ENCODE data around the gene WFIKKN1.

WFIKKN1 gene

DNA sequence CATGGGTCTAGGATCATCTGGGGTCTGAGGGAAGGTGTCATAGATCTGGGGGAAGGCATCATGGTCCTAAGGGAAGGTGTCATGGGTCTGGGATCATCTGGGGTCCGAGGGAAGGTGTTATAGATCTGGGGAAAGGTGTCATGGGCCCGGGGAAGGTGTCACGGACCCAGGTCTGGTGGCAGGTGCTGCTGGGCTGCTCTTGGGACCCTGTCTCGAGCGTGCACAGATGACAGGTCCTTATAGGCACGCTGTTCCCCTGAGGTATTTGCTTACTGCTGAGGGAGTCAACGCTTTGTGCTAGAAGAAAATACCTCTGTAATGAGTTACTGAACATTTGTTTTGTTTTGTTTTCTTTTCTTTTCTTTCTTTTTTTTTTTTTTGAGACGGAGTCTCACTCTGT lies 39.6 kb upstream of the WFIKKN1 start (continued):
- TF ChIP-seq, protein P1, sequence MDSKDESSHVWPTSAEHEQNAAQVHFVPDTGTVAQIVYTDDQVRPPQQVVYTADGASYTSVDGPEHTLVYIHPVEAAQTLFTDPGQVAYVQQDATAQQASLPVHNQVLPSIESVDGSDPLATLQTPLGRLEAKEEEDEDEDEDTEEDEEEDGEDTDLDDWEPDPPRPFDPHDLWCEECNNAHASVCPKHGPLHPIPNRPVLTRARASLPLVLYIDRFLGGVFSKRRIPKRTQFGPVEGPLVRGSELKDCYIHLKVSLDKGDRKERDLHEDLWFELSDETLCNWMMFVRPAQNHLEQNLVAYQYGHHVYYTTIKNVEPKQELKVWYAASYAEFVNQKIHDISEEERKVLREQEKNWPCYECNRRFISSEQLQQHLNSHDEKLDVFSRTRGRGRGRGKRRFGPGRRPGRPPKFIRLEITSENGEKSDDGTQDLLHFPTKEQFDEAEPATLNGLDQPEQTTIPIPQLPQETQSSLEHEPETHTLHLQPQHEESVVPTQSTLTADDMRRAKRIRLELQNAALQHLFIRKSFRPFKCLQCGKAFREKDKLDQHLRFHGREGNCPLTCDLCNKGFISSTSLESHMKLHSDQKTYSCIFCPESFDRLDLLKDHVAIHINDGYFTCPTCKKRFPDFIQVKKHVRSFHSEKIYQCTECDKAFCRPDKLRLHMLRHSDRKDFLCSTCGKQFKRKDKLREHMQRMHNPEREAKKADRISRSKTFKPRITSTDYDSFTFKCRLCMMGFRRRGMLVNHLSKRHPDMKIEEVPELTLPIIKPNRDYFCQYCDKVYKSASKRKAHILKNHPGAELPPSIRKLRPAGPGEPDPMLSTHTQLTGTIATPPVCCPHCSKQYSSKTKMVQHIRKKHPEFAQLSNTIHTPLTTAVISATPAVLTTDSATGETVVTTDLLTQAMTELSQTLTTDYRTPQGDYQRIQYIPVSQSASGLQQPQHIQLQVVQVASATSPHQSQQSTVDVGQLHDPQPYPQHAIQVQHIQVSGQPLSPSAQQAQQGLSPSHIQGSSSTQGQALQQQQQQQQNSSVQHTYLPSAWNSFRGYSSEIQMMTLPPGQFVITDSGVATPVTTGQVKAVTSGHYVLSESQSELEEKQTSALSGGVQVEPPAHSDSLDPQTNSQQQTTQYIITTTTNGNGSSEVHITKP (tag by site-specific recombination; IDR thresholded peaks at IDR 0.05): no peak
- no peak for TF ChIP-seq GLI4 (tag by site-specific recombination; IDR thresholded peaks at IDR 0.05)
- TF ChIP-seq ZNF248 (tag by site-specific recombination; IDR thresholded peaks at IDR 0.05): no peak
- TF ChIP-seq, protein P2, sequence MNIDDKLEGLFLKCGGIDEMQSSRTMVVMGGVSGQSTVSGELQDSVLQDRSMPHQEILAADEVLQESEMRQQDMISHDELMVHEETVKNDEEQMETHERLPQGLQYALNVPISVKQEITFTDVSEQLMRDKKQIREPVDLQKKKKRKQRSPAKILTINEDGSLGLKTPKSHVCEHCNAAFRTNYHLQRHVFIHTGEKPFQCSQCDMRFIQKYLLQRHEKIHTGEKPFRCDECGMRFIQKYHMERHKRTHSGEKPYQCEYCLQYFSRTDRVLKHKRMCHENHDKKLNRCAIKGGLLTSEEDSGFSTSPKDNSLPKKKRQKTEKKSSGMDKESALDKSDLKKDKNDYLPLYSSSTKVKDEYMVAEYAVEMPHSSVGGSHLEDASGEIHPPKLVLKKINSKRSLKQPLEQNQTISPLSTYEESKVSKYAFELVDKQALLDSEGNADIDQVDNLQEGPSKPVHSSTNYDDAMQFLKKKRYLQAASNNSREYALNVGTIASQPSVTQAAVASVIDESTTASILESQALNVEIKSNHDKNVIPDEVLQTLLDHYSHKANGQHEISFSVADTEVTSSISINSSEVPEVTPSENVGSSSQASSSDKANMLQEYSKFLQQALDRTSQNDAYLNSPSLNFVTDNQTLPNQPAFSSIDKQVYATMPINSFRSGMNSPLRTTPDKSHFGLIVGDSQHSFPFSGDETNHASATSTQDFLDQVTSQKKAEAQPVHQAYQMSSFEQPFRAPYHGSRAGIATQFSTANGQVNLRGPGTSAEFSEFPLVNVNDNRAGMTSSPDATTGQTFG (tag by site-specific recombination; IDR thresholded peaks at IDR 0.05; ENCODE audit: borderline replicate concordance): no peak
- no peak for TF ChIP-seq ZIC2 (tag by site-specific recombination; IDR thresholded peaks at IDR 0.05)
- TF ChIP-seq, protein P3, sequence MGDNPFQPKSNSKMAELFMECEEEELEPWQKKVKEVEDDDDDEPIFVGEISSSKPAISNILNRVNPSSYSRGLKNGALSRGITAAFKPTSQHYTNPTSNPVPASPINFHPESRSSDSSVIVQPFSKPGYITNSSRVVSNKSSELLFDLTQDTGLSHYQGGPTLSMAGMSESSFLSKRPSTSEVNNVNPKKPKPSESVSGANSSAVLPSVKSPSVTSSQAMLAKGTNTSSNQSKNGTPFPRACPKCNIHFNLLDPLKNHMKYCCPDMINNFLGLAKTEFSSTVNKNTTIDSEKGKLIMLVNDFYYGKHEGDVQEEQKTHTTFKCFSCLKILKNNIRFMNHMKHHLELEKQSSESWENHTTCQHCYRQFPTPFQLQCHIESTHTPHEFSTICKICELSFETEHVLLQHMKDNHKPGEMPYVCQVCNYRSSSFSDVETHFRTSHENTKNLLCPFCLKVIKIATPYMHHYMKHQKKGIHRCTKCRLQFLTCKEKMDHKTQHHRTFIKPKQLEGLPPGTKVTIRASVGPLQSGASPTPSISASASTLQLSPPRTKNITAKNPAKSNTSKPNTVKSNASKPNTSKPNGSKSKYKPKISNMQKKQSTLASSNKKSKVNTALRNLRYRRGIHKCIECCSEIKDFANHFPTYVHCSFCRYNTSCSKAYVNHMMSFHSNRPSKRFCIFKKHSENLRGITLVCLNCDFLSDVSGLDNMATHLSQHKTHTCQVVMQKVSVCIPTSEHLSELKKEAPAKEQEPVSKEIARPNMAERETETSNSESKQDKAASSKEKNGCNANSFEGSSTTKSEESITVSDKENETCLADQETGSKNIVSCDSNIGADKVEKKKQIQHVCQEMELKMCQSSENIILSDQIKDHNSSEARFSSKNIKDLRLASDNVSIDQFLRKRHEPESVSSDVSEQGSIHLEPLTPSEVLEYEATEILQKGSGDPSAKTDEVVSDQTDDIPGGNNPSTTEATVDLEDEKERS (tag by site-specific recombination; IDR thresholded peaks at IDR 0.05): no peak
- no peak for TF ChIP-seq ZNF335 (tag by site-specific recombination; conservative IDR thresholded peaks at IDR 0.05)
- no peak for TF ChIP-seq HOXD13 (CRISPR knock-in tag; IDR thresholded peaks at IDR 0.05; ENCODE audit: borderline replicate concordance)
- TF ChIP-seq, protein P4, sequence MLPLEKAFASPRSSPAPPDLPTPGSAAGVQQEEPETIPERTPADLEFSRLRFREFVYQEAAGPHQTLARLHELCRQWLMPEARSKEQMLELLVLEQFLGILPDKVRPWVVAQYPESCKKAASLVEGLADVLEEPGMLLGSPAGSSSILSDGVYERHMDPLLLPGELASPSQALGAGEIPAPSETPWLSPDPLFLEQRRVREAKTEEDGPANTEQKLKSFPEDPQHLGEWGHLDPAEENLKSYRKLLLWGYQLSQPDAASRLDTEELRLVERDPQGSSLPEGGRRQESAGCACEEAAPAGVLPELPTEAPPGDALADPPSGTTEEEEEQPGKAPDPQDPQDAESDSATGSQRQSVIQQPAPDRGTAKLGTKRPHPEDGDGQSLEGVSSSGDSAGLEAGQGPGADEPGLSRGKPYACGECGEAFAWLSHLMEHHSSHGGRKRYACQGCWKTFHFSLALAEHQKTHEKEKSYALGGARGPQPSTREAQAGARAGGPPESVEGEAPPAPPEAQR (tag by site-specific recombination; IDR thresholded peaks at IDR 0.05): no peak

DNA sequence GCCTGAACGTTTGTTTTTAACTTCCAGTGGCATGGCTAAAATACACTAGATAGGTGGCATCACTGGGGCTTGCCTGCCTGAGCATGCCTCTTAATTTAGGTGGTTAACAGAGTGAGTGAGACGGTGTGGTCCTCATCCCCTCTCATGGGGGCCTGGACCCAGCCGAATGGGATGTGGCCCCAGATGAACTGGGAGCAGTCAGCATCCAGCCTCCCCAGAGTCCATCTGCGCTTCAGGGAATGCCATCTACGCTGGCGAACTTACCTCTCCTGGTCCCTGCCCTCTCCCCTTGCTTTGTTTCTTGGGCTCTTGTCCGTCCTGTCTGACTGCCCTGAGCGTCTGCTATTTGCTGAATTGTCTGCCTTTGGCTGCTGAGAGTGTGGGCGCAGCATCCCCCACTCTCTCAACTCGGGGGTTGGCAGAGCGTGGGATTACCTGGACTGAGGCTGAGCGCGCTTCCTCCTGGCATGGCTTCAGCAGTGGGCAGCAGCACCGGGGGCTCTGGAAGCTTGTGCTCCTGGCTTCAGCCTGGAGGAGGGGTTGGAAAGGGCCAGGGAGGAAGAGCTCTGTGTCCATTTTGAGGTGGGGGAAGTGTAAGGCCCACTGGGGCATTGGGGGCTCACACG lies 38.8 kb upstream of the WFIKKN1 start:
- Histone ChIP-seq H3K36me3 (ENCODE audit: control insufficient read depth in 2 of 2, insufficient read depth in 1 of 2, low read length in 2 of 2) (peaks cover 0 to 8% of the 10 kb centered on the region in 2 experiments; a peak in 1 of 3 replicates), H3K27ac (ENCODE audit: extremely low read depth, low read depth, low read length) (no peak overlapping the region), H3K4me3 (ENCODE audit: low read depth, low read length) (no peak overlapping the region), H3K9me3 (ENCODE audit: control insufficient read depth, insufficient read depth, low read depth, low read length) (no peaks in the 10 kb centered on the region), H3K4me1 (ENCODE audit: control insufficient read depth, insufficient read depth, low read length) (peaks cover 14% of the 10 kb centered on the region)
- TF ChIP-seq ZNF677 (tag by site-specific recombination; IDR thresholded peaks at IDR 0.05) (peak; percentile 3; the same call in 1 of the 2 replicates), ZSCAN30 (tag by site-specific recombination; IDR thresholded peaks at IDR 0.05) (no peak), ZNF214 (tag by site-specific recombination; IDR thresholded peaks at IDR 0.05; ENCODE audit: borderline replicate concordance) (no peak), KLF7 (tag by site-specific recombination; IDR thresholded peaks at IDR 0.05; ENCODE audit: borderline replicate concordance) (no peak), ZNF555 (tag by site-specific recombination; conservative IDR thresholded peaks at IDR 0.05) (no peak), ZFP3 (tag by site-specific recombination; IDR thresholded peaks at IDR 0.05; ENCODE audit: low read depth) (no peak), ZNF391 (tag by site-specific recombination; IDR thresholded peaks at IDR 0.05; ENCODE audit: borderline replicate concordance, low read depth) (no peak)
- ChIA-PET POLR2A (interaction anchor here (1.0 kb wide), 1 partner anchor 10 kb away, joined by 5 read pairs; no protein-coding TSS in a partner anchor), CTCF (interaction anchor here (1.5 kb wide), 1 partner anchor 10 kb away, joined by 4 read pairs; no protein-coding TSS in a partner anchor)

Data from HEK293 (cell line).